T1000 (cell line): Measurements from ENCODE around the gene SFSWAP.
"Not testable (repeated sequence)": the region's sequence is repeated elsewhere in the genome, so short reads cannot be mapped to it uniquely, and the experiment has no call there.

Experiments
- DNase-seq: peaks from one replicate; lab custom pipeline; 2025; ENCODE audit warnings: mixed read lengths; lab: John Stamatoyannopoulos, UW

The SFSWAP gene

DNA sequence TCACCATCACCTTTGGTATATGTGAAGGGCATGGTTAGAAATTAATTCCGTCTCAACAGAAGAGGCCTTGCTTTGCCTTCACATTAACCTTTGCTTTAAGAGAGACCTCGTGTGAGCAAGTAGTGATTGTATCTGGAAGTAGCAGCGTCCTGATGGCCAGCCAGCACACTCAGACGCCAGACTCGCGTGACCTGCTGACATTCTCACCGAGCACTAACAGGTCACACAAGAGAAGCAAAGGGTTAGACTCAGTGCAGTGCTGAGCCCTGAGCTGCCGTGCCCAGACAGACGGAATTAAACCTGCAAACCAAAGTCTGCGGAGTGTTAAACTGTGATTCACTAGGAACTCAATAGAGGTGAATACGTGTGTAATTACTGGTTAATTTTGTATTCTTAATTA is 77.2 kb downstream of the SFSWAP start:
- no peak for DNase-seq

DNA sequence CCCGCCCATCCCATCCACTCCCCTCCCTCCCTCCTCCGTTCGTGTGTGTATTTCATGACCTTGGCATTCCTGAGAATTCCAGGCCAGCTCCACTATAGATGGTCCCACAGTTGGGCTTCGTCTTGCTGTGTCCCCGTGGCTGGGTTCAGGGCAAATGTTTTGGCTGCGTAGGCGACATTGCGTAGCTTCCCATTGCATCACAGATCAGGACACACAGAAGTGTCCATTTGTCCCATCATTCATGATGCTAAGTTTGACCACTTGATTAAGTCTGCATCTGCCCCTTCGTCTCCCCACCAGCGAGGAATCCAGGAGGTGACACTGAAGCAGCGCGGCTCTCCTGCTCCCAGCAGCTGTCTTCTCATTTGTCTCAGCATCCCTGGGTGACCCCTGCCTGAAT is 78.7 kb downstream of the SFSWAP start:
- DNase-seq = no peak

DNA sequence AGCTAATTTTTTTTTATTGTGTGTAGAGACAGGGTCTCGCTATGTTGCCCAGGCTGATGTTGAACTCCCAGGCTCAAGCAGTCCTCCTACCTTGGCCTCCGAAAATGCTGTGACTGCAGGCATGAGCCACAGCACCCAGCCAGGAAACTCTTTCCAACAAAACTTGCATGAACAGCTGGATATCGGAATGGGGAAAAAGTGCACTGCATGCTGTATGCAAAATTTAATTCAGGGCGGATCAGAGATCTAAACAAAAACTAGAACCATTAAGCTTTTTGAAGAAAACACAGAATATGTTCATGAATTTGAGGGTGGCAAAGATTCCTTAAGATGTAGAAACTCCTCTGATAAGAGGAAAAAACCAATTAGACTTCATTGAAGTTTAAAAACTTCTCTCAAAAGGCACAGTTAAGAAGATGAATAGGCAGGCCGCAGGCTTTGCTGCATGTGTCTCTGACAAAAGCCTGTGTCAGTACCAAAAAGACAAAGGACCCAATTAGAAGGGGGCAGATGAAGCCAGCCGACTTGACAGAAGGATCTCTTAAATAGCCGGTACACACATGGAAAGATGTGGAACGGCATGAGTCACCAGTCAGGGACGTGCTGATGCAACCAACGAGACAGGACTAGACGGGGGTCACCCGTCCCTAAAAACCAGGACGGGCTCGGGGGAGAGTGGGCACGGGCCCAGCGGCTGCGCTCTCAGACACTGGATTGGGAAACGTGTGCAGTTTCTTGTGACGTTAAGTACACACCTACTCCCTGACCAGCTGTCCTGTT is 82.5 kb downstream of the SFSWAP start:
- no peak for DNase-seq

DNA sequence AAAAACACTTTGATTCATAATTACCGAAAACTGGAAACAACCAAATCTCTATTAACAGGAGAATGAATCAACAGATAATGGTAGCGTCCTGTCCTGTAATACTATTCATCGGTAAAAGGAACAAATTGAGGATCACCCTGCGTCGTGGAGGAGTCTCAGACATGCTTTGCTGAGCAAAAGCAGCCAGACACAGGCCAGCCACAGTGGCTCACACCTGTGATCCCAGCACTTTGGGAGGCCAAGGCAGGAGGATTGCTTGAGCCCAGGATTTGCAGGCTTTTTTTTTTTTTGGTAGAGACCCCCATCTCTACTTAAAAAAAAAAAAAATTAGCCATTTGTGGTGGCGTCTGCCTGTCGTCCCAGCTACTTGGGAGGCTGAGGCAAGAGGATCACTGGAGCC is 83.2 kb downstream of the SFSWAP start:
- no peak for DNase-seq

DNA sequence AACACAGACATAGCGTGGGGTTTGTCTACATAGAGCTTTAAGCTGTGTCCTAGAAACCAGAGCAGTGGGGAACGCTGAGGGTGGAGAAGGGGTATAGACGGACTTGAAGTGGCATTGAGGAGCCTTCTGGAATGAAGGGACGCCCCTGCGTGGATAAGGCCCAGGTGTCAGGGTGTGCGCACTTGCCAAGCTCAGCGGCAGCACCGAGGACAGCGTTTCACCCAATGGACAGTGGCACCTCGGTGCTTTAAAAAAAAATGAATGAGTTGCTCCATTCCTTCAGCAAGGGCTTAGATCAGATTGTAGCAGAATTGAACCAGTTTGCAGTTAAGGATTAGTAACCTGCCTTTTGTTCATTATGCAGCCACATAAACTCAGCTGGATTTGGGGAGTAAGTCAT is 83.7 kb downstream of the SFSWAP start:
- DNase-seq = no peak

DNA sequence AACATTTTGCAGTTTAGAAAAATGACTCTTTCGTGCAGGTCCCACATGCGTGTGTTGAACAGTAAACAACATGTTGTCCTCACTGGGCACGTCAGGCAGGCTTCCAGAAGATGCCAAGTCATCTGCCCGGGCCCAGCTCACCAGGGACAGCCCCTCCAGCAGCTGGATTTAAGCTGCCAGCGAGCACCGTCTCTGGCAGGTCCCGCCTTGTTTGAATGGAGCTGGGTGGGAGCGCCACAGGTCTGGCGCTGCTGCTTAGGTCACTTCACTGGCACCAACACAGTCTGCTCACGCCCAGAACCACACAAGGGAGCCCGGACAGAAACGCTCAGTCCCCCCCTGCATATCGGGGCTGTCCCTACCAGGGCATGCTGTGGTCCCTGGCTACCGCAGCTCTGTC is 84.2 kb downstream of the SFSWAP start:
- no peak for DNase-seq

DNA sequence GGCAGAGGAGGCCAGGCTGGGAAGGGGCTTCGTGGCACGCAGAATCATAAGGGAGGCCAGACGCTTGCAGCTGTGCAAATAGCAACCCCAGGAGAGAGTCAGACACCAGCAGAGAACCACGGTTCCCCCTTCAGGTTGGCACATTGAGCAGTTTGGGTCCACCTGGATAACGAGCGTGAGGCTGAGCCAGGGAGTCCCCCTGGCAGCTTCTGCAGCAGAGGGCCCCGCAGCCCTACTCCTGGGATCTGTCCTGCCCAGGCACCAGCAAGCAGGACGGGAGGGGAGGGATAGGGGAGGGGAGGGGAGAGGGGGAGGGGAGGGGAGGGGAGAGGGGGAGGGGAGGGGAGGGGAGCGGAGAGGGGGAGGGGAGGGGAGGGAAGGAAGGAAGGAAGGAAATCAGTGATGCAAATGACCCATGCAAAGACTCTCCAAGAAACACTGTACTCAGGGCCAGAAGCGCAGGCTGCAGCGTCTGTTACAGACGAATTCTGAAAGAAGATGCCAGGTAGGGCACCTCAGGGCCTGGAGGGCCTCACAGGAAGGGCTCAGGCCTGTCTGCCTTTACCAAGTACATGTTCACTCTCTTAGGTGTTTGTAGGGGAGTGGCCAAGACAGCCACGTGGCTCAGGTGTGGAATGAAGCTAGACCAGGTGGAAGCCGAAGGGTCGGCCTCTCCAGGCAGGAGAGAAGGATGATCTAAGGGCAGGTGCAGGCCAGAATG is 85.0 kb downstream of the SFSWAP start:
- no peak for DNase-seq

DNA sequence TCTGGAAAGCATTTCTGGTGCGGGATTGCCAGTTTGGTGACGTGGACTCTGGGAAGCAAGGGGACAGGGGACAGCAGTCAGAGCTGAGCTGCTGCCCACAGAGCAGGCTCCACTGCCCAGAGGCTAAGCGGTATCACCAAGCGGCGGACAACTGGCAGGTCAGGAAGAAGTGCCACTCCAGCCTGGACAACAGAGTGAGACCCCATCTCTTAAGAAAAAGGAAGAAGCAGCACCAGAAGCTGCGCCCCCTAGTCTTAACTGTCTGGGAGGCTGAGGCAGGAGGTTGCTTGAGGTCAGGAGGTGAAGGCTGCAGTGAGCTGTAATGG is 85.5 kb downstream of the SFSWAP start:
- DNase-seq = no peak

DNA sequence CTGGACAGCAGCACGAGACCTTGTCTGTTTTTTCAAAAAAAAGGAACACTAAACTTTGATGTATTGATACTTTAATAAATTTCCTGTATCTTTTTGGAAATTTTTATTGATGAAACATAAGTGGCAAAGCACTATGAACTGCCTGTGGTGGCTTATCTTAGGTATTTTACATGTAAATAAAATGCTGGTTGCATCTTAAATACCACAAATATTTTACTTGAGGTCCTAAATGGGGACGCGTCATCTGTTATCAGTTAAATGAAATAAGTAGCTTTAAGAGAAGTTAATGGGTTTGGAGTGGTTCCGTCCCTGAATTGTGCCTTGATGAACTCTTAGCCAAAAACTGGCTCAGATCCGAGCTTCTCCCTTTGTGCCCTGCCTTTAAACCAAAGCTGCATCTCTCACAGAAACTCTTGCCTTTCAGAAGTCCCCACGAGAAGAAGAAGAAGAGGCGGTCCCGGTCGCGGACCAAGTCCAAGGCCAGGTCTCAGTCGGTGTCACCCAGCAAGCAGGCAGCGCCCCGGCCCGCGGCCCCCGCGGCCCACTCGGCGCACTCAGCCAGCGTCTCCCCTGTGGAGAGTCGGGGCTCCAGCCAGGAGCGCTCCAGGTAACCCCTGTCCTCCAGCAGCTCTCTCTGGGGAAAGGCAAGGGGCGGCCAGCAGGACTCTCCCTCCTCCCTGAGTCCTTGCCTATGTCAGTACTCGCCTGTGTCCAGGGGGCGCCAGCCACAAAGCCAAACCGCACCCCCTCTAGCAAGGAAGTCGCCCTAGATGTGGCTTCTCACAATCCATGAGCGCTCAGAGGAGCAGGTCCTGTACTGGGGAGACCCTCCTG is 86.1 kb downstream of the SFSWAP start:
- DNase-seq = no peak

DNA sequence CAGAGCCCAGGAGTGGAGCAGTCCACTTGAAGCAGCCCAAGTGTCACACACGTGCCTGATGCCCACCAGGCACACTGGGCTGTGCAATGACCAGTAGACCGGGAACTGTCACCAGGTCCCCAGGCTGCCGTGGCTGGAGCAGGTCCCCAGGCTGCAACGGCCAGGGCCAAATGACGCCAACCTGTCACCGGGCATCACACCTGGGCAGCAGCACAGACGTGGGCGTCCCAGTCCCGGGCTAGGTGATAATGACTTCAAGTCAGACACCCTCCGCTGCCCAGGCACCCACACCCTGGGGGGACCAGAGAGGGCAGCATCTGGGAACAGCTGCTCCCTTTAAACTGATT is 86.7 kb downstream of the SFSWAP start:
- DNase-seq = no peak

DNA sequence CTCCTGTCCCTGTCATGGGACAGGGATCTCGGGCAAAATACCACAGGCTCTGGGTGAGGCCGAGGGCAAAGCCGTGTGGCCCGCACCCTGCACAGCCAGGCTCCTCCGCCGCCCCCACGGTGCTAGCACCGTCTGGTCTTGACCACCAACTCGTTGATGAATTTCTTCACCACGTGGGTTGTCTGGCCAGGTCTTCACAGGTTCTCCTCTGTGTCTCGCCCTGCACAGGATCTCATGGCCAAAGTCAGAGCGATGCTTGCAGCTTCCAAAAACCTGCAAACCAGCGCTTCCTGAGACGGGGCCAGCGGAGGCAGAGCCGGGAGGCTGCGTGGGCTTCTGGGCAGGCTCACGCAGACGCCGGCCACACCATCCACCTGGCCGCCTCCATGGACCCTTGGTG is 88.3 kb downstream of the SFSWAP start:
- no peak for DNase-seq

DNA sequence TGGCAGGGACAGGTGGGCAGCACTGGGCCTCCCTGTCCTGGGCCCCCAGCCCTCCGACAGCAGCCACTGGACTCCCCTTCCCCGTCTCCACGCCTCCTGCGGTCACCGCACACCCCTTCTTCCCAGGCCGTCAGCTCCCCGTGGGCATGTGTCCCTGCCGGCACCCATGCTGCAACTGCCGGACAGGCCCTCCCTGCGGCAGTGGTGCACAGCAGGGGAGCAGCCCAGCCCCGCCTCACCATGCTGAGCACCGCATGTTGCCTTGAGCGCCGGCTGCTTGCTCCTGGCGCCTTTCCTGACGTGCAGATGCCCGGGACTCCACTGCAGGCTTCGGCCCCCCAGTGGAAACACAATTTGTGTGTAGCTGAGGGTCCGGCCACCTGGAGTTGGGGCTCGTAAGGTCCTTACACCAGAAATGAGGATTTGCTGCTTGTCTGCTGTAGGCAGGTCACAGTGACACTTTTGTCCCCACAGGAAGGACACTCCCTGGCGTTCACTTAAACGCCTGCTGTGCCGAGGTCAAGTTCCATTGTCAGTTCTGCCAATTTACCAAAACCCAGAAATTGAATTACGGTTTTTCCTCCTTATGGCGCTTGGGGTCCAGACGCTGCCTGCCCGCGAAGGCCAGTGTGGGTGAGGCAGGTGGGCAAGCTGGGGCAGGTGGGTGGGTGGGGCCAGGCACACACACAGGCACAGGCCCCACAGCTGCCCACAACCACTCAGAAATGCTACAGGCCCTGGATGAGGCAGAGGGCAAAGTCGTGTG is 89.1 kb downstream of the SFSWAP start:
- no peak for DNase-seq

DNA sequence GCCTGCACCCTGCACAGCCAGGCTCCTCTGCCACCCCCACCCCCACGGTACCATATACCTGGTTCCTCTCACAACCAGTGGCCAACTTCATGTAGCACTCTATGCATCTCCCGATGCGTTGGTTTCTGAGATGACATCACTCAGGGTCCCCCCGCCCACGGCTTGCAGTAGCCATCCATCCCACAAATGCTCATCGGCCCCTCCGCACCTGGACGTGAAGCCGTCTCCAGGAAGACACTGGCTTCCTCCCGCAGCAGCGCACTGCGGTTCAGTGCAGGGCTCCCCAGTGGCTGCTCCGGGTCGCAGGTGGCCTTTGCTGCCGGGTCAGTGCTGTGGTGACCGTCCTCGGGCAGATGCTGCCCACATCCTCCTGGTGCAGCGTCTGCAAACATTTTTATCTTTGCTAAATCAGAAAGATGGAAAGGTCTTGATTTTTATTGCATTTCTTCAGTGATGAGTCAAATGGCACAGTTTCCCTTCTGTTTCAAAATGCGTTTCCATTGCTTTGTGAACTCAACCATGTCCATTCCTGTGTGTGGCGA is 89.8 kb downstream of the SFSWAP start:
- no peak for DNase-seq

DNA sequence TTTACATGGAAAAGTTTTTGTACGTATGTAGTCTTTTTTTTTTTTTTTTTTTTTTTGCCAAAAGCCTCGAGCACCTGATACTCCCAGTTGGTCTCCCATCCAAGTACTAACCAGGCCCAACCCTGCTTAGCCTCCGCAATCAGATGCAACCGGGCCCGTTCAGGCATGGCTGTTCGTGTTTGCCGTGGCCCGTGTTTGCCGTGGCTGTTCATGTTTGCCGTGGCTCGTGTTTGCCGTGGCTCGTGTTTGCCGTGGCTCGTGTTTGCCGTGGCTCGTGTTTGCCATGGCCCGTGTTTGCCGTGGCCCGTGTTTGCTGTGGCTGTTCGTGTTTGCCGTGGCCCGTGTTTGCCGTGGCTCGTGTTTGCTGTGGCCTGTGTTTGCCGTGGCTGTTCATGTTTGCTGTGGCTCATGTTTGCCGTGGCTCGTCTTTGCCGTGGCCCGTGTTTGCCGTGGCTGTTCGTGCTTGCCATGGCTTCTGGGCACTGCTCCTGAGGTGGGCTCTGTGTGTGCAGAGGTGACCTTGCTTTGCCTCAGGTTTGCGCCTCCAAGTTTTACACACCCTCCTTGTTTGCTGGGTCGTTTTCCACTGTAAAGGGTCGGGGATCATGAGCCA is 90.5 kb downstream of the SFSWAP start:
- DNase-seq = no peak

DNA sequence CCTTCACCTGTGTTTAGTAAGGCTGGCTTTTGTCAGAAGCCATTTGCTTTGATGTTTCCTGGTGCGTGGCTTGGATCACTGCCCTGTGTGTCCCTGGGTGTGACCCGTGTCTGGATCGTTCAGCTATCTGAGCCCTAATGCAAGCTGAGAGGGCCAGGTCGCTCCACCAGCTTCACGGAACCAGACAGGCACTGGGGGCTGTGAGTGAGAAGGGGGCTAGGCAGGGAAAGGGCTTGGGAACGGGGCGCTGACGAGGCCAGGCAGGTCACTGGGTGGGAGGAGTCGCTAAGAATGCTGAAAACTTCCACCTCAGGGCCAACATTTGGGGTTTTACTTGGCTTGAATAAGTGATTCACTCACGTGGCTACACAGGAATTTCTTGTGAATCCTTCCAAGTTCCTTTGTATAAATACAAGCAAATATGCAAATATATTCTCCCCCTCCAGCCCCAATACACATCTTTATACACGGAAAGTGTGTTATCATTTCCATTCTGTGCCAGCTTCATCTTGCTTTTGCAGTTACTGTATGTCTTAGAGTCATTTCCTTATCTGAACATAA is 93.2 kb downstream of the SFSWAP start:
- DNase-seq = no peak

DNA sequence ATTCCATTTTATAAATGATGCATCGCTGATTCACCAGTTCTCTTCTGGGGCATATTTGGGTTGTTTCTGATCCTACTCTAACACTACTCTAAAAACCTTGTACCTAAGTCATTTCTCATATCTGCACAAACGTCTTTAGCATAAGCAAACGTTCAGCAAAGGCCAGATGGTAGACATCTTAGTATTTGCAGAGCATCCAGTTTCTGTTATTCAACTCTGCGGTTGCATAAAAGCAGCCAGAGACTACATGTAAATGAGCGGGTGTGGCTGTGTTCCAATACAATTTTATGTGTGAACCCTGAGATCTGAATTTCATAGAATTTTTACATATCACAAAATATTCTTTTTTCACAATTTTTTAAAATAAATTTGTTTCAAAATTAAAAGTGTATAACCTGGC is 94.5 kb downstream of the SFSWAP start:
- no peak for DNase-seq

DNA sequence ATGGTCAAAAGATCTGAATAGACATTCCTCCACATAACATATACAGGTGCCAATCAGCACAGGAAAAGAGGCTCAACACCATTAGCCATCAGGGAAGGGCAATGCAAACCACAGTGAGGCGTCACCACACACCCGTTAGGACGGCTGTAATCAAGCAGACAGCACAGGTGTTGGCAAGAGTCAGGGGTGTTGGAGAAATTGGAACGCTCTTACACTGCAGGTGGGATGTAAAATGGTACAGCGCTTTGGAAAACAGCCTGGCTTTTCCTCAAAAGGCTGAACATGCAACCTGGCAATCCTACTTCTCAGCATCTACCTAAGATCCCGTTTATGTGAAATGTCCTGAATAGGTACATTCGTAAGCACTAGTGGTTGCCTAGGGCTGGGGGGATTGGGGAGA is 95.8 kb downstream of the SFSWAP start:
- DNase-seq = no peak

DNA sequence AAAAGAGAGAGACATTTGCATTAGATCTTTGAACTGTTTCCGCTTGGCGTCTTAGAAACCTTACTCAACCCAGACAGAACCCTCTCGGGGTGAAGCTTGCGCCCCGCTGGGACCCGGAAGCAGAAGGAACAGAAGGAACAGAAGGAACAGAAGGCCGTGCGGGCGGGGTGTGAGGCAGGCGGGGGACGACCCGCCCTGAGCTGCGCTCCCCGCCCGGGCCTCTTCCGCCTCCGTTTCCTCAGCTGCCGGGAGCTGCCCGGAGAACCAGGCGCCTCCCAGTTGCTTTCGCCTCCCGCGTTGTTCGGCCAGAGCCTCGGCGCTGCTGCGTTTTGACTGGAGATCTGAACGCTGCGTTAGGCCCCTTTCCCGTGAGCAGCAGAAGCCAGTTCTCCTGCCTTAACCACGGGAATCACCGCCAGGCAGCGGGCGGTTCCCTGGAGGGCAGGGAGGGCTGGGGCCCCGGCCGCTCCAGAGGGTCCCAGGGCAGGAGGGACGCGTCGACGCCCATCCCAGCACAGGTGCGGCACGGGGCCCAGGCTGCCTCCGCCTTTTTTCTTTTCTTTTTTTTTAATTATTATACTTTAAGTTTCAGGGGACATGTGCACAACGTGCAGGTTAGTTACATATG is 98.0 kb downstream of the SFSWAP start:
- DNase-seq = no peak

DNA sequence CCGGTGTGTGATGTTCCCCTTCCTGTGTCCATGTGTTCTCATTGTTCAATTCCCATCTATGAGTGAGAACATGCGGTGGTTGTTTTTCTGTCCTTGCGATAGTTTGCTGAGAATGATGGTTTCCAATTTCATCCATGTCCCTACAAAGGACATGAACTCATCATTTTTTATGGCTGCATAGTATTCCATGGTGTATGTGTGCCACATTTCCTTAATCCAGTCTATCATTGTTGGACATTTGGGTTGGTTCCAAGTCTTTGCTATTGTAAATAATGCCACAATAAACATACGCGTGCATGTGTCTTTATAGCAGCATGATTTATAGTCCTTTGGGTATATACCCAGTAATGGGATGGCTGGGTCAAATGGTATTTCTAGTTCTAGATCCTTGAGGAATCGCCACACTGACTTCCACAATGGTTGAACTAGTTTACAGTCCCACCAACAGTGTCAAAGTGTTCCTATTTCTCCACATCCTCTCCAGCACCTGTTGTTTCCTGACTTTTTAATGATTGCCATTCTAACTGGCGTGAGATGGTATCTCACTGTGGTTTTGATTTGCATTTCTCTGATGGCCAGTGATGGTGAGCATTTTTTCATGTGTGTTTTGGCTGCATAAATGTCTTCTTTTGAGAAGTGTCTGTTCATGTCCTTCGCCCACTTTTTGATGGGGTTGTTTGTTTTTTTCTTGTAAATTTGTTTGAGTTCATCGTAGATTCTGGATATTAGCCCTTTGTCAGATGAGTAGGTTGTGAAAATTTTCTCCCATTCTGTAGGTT is 98.8 kb downstream of the SFSWAP start:
- DNase-seq = not testable (repeated sequence)

DNA sequence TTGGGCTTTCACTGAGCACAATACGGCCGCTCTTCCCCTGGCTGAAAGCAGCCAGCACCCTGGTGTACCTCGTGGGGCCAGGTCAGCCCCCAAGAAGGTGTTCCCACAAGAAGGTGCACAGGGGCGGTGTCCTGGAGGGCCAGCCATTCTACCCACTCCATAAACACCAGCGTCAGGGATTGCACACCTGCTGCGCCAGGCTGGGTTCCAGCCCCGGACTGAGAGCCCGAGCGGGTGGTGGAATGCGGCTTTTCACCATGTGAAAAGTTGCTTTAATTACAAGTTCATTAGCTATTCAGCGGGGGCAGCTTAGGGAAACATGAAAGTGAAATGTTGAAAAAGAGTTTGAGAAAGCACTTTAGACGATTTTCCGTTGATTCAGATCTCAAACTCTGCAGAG is 99.8 kb downstream of the SFSWAP start:
- no peak for DNase-seq
